Measurements from ENCODE around the gene GABPA.

Gene GABPA

GRCh38 chr21:25733859-25734653 lies 716 bp upstream of the GABPA start:
- peaks cover 24 to 28% of the 10 kb centered on the region in 2 experiments for H3K36me3 ChIP-seq (ENCODE audit: control insufficient read depth in 2 of 2, insufficient read depth in 1 of 2, low read length in 2 of 2)
- POLR2A ChIA-PET, result interaction anchor here (0.6 to 2.1 kb wide), 6 partner anchors 9 to 127 kb away, joined by 3 to 18 read pairs (median 4); partner anchors contain the start of genes JAM2 and MRPL39
- CTCF ChIA-PET, result interaction anchor here (0.6 to 1.4 kb wide), 5 partner anchors 11 to 126 kb away, joined by 3 to 6 read pairs (median 3); no protein-coding TSS in a partner anchor
- peak overlapping the region; percentile 89 for H3K4me3 ChIP-seq (ENCODE audit: low read depth, low read length)
- H3K4me1 ChIP-seq (ENCODE audit: control insufficient read depth, insufficient read depth, low read length), result peaks cover 12% of the 10 kb centered on the region
- H3K9me3 ChIP-seq (ENCODE audit: control insufficient read depth, insufficient read depth, low read depth, low read length), result no peaks in the 10 kb centered on the region
- TF ChIP-seq SCRT2 (tag by site-specific recombination; IDR thresholded peaks at IDR 0.05) (peak; percentile 53), PRDM1 (tag by site-specific recombination; IDR thresholded peaks at IDR 0.05) (peak; percentile 94), BCL11B (tag by site-specific recombination; IDR thresholded peaks at IDR 0.05; ENCODE audit: low read depth) (0 out of 2 replicates have a peak, but pooled peaks have one; percentile 64), PRDM10 (tag by site-specific recombination; IDR thresholded peaks at IDR 0.05) (peak; percentile 8; the same call in 1 of the 2 replicates), OVOL3 (tag by site-specific recombination; IDR thresholded peaks at IDR 0.05) (no peak), SETDB1 (IDR thresholded peaks at IDR 0.05; ENCODE audit: insufficient read length, low read length) (no peak), ZNF473 (tag by site-specific recombination; IDR thresholded peaks at IDR 0.05) (no peak), ZNF280D (tag by site-specific recombination; IDR thresholded peaks at IDR 0.05) (no peak)
- H3K27ac ChIP-seq (ENCODE audit: extremely low read depth, low read depth, low read length), result peak overlapping the region; percentile 99

- Histone ChIP-seq H3K36me3 (ENCODE audit: control insufficient read depth in 2 of 2, insufficient read depth in 1 of 2, low read length in 2 of 2) (peaks cover 19 to 23% of the 10 kb centered on the region in 2 experiments), H3K27ac (ENCODE audit: extremely low read depth, low read depth, low read length) (peak overlapping the region; percentile 99), H3K4me3 (ENCODE audit: low read depth, low read length) (peak overlapping the region; percentile 89), H3K4me1 (ENCODE audit: control insufficient read depth, insufficient read depth, low read length) (peaks cover 12% of the 10 kb centered on the region), H3K9me3 (ENCODE audit: control insufficient read depth, insufficient read depth, low read depth, low read length) (no peaks in the 10 kb centered on the region)
- ChIA-PET POLR2A (interaction anchor here (0.6 to 2.1 kb wide), 7 partner anchors 10 to 128 kb away, joined by 3 to 18 read pairs (median 4); partner anchors contain the start of genes JAM2 and MRPL39), CTCF (interaction anchor here (0.6 to 1.4 kb wide), 5 partner anchors 13 to 998 kb away, joined by 3 to 6 read pairs (median 3); no protein-coding TSS in a partner anchor)
- TF ChIP-seq KLF9 (tag by site-specific recombination; IDR thresholded peaks at IDR 0.05; ENCODE audit: low read depth) (0 out of 2 replicates have a peak, but pooled peaks have one; percentile 43), ZNF404 (tag by site-specific recombination; IDR thresholded peaks at IDR 0.05) (no peak), HOXC10 (CRISPR knock-in tag; IDR thresholded peaks at IDR 0.05) (0 out of 2 replicates have a peak, but pooled peaks have one; percentile 61)
Measured at GRCh38 chr21:25734654-25734903, 193 bp upstream of the GABPA start.

Data from HEK293 (cell line).